Measurements from ENCODE around the gene C21orf58. TPM values are rescaled to one million over a fixed set of nuclear protein-coding genes. Genes with fewer than 3 reads are reported as not detected.
A peak's percentile ranks its signal among the peaks of the same experiment; 100 is the strongest.

C21orf58 gene
- polyA plus RNA-seq, 1 of the 3 experiments (the other 2 are of a cell fraction), result 9.7 TPM

GRCh38 chr21:46307625-46308024 is 16.0 kb downstream of the C21orf58 start:
- Histone ChIP-seq H3K9me3 (no peaks in the 10 kb centered on the region), H3K36me3 (replicated peaks in 1 of 2; ENCODE audit: control insufficient read depth in 1 of 2, insufficient read depth in 2 of 2, low read length in 1 of 2) (peaks cover 5 to 24% of the 10 kb centered on the region in 2 experiments), H3F3A (replicated peaks; ENCODE audit: insufficient read depth) (peaks cover 6% of the 10 kb centered on the region), H4K20me1 (ENCODE audit: insufficient read depth) (no peaks in the 10 kb centered on the region), H3K4me2 (no peak overlapping the region), H3K27me3 (ENCODE audit: insufficient read depth) (no peaks in the 10 kb centered on the region), H2AFZ (ENCODE audit: low read depth) (no peak overlapping the region), H3K4me3 (ENCODE audit: low read depth in 2 of 2, low read length in 1 of 2) (no peak overlapping the region), H3K79me2 (ENCODE audit: insufficient read depth) (no peaks in the 10 kb centered on the region; the same call in 1 of the 2 replicates), H3K9ac (no peak overlapping the region), H3K4me1 (ENCODE audit: control insufficient read depth in 1 of 2, insufficient read depth in 2 of 2, low read depth in 1 of 2, low read length in 1 of 2) (no peaks in the 10 kb centered on the region), H3K9me2 (no peaks in the 10 kb centered on the region), H3K27ac (ENCODE audit: low read depth in 2 of 2, low read length in 1 of 2) (no peak overlapping the region)
- WGBS (ENCODE audit: low lambda C conversion rate), result 61% methylated on average over 2 of the region's 2 CpGs
- CTCF ChIA-PET, result no interaction called here
- no peak for DNase-seq
- POLR2A ChIA-PET, result no interaction called here
- TF ChIP-seq FOSL2 (IDR thresholded peaks at IDR 0.05; ENCODE audit: borderline replicate concordance, low read depth) (peak; percentile 8; the same call in 1 of the 2 replicates), NFIC (IDR thresholded peaks at IDR 0.05; ENCODE audit: borderline replicate concordance) (no peak)

- Histone ChIP-seq H4K20me1 (ENCODE audit: insufficient read depth) (no peaks in the 10 kb centered on the region), H3K79me2 (ENCODE audit: insufficient read depth) (no peaks in the 10 kb centered on the region; the same call in 1 of the 2 replicates), H3K9me3 (no peaks in the 10 kb centered on the region), H3K36me3 (replicated peaks in 1 of 2; ENCODE audit: control insufficient read depth in 1 of 2, insufficient read depth in 2 of 2, low read length in 1 of 2) (peaks cover 11 to 23% of the 10 kb centered on the region in 2 experiments), H3K4me3 (ENCODE audit: low read depth in 2 of 2, low read length in 1 of 2) (no peak overlapping the region), H3K4me1 (ENCODE audit: control insufficient read depth in 1 of 2, insufficient read depth in 2 of 2, low read depth in 1 of 2, low read length in 1 of 2) (no peaks in the 10 kb centered on the region), H3K9me2 (no peaks in the 10 kb centered on the region), H3K4me2 (no peak overlapping the region), H3K27me3 (ENCODE audit: insufficient read depth) (no peaks in the 10 kb centered on the region), H2AFZ (ENCODE audit: low read depth) (no peak overlapping the region), H3K27ac (ENCODE audit: low read depth in 2 of 2, low read length in 1 of 2) (no peak overlapping the region), H3F3A (replicated peaks; ENCODE audit: insufficient read depth) (peaks cover 6% of the 10 kb centered on the region), H3K9ac (no peak overlapping the region)
- CTCF ChIA-PET, result no interaction called here
- POLR2A ChIA-PET, result no interaction called here
- DNase-seq, result no peak
- 99% methylated on average over 11 of the region's 11 CpGs for WGBS (ENCODE audit: low lambda C conversion rate)
- TF ChIP-seq SIN3A (IDR thresholded peaks at IDR 0.05; ENCODE audit: borderline replicate concordance, low read depth, low read length) (no peak), USF1 (IDR thresholded peaks at IDR 0.05; ENCODE audit: borderline replicate concordance, low read depth) (no peak), POLR2AphosphoS5 (IDR thresholded peaks at IDR 0.05; ENCODE audit: low read depth, low read length) (no peak), TAF1 (IDR thresholded peaks at IDR 0.05; ENCODE audit: borderline replicate concordance, low read depth, low read length) (no peak), EP300 (IDR thresholded peaks at IDR 0.05; ENCODE audit: borderline replicate concordance in 1 of 2, low read depth in 1 of 2, low read length in 1 of 2) (no peak), JUND (IDR thresholded peaks at IDR 0.05) (no peak), CHD2 (IDR thresholded peaks at IDR 0.05; ENCODE audit: low read length, partially characterized antibody) (no peak), FOXJ3 (CRISPR knock-in tag; IDR thresholded peaks at IDR 0.05) (no peak), REST (IDR thresholded peaks at IDR 0.05; ENCODE audit: low read depth, low read length) (no peak), GATA2 (CRISPR knock-in tag; IDR thresholded peaks at IDR 0.05) (no peak), EZH2phosphoT487 (IDR thresholded peaks at IDR 0.05; ENCODE audit: borderline replicate concordance, low read depth) (no peak)
These were observed 18.7 kb downstream of the C21orf58 start for GRCh38 chr21:46304955-46305354.
